G401 (cell line): ENCODE results near the gene TRAF2. TPM values are rescaled to one million over a fixed set of nuclear protein-coding genes. Genes with fewer than 3 reads are reported as not detected.
A peak's percentile ranks its signal among the peaks of the same experiment; 100 is the strongest.

ENCODE experiments used
- DNase-seq: peaks from one replicate; pipeline ENCODE4 v3.0.0-alpha.2; 2015; ENCODE audit warnings: low spot score
- in situ Hi-C: cut with HindIII; loops from 2 replicates; pipeline ENCODE4 v1.10.0; 2016; ENCODE audit warnings: low sequenced_read_pairs, mixed read lengths
- total RNA-seq: library from RNA; depleted of rRNA; stranded (reverse); fragments of >200 nt; shearing (Covaris generic); gene quantifications from 2 replicates; pipeline ENCODE4 v1.2.3, GENCODE V29; 2014

The TRAF2 gene
- total RNA-seq, 1 experiment from 2014 or later, result 36.3 TPM

DNA sequence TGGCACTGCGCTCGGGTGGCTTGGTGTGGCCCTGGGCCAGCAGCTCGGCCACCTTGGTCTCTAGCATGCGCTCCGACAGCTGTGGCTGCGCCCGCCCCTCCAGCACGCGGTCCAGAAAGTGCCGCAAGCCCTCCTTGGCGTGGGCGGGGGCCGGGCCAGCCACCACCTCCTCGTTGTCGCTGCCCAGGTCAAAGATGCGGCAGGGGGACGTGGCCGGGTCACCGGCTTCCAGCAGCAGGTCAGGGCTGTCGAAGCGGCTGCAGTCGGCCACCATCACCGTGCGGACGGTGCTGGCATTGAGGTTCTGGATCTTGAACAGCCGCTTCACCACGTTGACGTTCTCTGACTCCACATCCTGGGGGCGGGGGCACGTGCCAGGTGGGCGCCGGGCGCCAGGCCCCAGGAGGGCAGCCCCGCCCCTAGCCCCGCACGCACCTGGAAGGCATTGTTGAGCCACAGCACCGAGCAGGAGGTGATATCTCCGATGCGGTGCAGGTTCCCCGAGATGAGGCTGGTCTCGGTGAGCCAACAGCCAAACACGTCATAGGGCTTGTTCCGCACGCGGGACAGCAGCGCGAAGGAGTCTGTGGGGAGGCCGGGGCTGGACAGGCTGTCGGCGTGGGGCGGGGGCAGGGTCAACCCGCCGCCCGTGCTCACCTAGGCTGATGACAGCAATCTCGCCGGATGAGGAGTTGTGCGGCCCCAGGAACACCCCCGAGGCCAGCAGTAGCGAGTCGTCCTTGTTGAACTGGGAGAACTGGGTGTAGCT, 56.0 kb downstream of the TRAF2 start:
- no peak for DNase-seq
- in situ Hi-C loops, result loop anchor here (25.0 kb wide), 2 partner anchors 95 to 220 kb away; partner anchors contain the start of genes ABCA2, FUT7, LRRC26 and NPDC1

DNA sequence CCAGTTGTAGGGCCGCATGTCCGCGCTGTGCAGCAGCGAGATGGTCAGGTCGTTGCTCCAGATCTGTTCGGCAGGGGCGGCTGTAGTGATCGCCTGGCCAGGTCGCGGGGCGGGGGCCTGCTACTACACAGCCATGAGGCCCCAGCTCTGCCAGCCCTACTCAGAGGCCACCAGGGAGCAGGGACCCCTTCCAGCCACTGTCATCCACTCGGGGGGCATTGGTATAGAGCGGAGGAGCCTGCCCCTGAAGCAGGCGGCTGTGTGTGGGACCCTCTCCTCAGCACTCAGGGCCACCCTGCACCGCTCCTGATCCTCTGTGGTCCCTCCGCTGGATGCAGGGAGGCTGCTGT, 56.5 kb downstream of the TRAF2 start:
- no peak for DNase-seq
- in situ Hi-C loops, result loop anchor here (25.0 kb wide), 2 partner anchors 94 to 219 kb away; partner anchors contain the start of genes ABCA2, FUT7, LRRC26 and NPDC1

DNA sequence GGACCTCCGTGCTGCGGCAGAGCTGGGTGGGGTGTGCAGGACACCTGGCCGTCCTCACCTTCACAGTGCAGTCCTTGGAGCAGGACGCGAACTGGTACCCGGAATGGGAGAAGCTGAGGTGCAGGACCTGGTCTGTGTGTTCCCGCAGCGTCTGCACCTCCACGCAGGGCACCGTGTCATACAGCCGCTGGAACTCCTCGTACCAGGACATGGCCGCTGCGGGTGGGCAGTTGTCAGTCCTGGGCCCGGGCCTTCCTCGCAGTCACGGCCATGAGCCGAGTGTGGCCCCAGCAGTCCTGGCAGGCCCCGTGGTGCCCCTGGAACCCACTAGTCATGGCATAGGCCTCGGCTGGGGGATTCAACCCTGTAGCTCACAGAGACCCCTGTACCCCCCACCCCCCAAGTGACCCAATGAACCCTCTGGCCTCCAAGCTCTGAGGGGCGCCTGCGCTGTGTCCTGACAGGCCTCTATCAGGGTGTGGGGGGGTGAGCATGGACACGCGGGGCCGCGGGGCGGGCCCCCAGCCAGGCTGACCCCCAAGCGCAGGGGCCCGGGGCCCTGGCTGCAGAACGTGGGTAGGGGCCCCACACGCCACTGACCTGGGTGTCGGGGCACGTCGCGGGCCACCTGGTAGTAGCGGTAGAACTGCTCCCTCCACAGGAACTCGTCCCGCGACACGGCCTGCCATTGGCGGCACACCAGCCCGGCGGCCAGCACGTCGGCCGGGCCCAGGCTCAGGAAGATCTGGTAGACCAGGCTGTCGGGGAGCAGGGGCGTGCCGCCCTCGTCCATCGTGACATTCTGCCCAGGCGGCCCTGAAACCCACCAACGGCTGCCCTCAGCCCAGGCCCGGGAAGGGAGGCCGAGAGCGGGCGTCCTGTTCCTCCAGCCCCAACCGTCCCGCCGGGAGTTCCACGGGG, 57.2 kb downstream of the TRAF2 start:
- DNase-seq, result no peak
- in situ Hi-C loops, result loop anchor here (25.0 kb wide), 2 partner anchors 94 to 219 kb away; partner anchors contain the start of genes ABCA2, FUT7, LRRC26 and NPDC1

DNA sequence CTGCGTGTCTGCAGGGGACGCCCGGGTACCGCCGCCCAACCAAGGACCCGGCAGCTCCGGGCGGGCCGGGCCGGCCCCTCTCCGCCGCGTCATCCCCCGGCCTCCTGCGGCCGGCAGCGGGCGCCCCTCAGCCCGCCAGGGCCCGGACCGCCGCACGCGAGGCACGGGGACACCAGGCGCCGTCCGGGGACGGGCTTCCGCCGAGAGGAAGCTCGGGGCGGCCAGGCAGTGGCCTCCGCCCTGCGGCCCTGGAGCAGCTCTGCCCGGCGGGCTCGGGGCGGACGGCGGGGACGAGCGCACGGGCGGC, 57.8 kb downstream of the TRAF2 start:
- DNase-seq, result no peak
- in situ Hi-C loops, result loop anchor here (25.0 kb wide), 2 partner anchors 93 to 218 kb away; partner anchors contain the start of genes ABCA2, FUT7, LRRC26 and NPDC1

DNA sequence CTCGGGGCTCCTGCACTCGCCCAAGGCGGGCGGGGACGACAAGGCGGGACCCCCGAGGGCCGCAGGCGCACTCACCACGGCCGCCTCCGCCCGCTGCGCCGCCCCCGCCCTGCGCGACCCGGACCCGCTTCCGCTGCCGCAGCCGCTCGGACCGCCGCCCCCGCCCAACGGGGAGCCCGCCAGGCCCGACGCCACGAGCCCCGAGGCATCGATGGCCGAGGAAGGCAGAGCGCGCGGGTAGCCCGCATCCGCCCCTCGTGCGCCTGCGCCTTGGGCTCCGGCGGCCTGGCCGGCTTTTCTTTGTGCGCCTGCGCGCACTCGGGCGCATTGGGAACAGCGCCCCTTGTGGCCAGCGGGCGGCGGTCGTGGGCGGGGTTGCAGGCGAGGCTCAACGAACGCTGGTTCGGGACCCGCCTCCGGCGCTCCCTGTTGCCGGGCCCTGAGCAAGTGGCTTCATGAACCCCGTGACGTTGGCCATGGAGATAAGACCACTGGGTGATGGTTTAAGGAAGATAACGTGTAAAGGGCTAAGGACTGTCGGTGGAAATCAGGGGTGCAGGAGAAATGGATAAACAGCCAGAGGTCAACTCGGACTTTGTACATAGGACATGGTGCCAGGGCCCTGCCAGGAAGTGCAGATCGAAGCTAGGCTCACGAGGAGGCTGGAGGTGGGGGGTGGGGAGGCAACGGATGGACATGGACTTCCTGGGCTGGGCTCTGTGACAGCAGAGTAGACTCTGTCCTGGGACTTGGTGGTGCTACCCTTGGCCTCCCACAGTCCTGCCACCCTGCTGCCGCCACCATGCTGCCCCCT, 58.4 kb downstream of the TRAF2 start, which contains the start of the genes C8G and FBXW5:
C8G (plus strand) TSS at position 725 of the 814 bp plus-strand sequence; CDS start at position 803, 78 bp downstream.
FBXW5 (minus strand) TSS at position 220 of the 814 bp plus-strand sequence. CDS start 655 bp downstream, outside the sequence.
- in situ Hi-C loops, result loop anchor here (25.0 kb wide), 2 partner anchors 93 to 218 kb away; partner anchors contain the start of genes ABCA2, FUT7, LRRC26 and NPDC1
- DNase-seq, result peak; percentile 87

DNA sequence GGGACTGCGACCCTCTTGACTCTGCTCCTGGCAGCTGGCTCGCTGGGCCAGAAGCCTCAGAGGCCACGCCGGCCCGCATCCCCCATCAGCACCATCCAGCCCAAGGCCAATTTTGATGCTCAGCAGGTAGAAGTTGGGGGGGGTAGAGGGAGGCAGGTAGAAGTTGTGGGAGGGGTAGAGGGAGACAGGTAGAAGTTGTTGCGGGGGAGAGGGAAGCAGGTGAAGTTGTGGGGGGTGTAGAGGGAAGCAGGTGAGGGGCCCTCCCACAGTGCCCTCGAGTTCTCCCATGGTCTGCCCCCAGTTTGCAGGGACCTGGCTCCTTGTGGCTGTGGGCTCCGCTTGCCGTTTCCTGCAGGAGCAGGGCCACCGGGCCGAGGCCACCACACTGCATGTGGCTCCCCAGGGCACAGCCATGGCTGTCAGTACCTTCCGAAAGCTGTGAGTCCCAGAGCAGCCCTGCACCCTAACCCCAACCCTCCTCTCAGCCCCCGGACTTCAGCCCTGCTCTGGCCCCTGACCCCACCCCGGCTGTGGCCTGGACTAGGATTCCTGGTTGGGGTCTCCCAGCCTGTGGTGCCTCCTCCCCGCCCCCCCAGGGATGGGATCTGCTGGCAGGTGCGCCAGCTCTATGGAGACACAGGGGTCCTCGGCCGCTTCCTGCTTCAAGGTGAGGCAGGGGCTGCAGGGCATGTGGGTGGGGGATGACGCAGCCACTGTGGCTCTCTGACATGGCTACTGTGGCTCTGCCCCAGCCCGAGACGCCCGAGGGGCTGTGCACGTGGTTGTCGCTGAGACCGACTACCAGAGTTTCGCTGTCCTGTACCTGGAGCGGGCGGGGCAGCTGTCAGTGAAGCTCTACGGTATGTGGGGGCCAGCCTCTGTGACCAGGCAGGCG, 59.3 kb downstream of the TRAF2 start:
- no peak for DNase-seq

GRCh38 chr9:136946228-136947027, 60.1 kb downstream of the TRAF2 start:
- in situ Hi-C loops, result loop anchor here (25.0 kb wide), 2 partner anchors 91 to 216 kb away; partner anchors contain the start of genes ABCA2, FUT7, LRRC26 and NPDC1
- no peak for DNase-seq

More for the DNA sequence above, 59.3 kb downstream of the TRAF2 start:
- in situ Hi-C loops, result loop anchor here (25.0 kb wide), 2 partner anchors 92 to 217 kb away; partner anchors contain the start of genes ABCA2, FUT7, LRRC26 and NPDC1

DNA sequence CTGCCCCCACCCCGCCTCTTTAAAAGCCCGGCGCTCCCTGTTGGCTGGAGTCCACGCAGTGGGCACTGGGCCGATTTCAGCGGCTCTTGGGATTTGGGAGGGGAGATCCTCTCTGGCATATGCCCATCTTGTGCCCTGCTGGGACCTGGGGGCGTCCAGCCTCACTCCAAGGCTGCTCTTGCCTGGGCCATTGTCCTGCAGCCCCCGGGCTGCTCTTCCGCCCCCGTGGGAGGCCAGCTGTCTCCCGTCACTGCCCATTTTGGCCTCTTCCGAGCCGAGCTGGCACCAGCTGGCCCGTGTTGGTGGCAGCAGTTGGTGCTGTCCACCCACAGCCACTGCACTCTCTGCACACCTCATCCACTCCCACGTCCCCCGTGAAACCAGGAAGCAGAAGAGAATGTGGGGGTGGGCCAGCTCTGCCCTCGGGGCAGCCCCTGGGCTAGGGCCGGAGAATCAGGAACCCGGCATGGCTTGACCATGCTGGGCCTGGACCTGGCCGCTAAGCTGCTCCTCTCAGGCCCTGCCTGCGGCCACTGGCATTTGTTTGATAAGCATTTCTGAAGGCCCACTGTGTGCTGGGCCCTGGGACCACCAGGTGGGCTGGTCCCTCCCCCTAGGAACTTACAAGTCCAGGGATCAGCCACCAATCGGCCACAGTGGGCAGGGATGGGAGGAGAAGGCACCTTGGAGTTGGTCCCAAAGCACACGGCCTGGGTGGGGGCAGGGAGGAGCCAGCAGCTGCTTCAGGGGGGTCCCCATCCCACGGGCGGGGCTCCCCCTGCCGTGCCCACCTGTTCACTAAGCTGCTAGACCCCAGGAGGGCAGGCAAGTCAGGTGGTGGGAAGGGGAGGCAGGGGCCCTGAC, 60.9 kb downstream of the TRAF2 start:
- in situ Hi-C loops, result loop anchor here (25.0 kb wide), 2 partner anchors 90 to 215 kb away; partner anchors contain the start of genes ABCA2, FUT7, LRRC26 and NPDC1
- peak; percentile 79 for DNase-seq

- in situ Hi-C loops, result loop anchor here (25.0 kb wide), 2 partner anchors 89 to 214 kb away; partner anchors contain the start of genes ABCA2, FUT7, LRRC26 and NPDC1
- peak; percentile 63 for DNase-seq
Observed at GRCh38 chr9:136947955-136948510, 61.7 kb downstream of the TRAF2 start.

DNA sequence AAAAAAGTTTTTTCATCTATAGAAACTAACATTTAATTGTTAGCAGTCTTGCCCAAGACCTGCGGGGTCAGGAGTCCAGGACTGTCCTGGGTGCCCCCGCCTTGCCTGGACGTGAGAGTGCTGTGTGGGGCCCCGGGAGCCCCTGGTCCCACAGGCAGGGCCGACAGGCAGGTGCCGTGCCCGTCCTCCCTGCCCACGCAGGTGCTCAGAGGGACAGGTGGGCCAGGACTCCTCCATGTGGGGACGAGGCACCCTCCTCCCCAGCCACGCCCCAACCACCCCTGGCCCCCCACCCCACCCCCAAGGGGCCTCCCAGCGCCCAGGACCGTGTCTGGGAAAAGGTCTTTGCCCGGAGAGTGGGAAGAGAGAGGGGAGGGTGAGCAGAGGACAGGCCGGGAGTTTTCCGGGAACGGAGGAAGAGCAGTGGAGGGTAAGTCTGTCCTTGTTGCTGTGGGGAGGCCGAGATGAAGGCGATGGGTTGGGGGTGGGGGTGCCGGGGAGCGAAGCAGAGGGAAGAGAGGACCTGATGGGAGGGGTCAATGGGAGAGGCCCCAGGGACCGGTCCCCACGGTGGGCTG, 63.0 kb downstream of the TRAF2 start:
- DNase-seq, result no peak
- in situ Hi-C loops, result loop anchor here (25.0 kb wide), 2 partner anchors 88 to 213 kb away; partner anchors contain the start of genes ABCA2, FUT7, LRRC26 and NPDC1

DNA sequence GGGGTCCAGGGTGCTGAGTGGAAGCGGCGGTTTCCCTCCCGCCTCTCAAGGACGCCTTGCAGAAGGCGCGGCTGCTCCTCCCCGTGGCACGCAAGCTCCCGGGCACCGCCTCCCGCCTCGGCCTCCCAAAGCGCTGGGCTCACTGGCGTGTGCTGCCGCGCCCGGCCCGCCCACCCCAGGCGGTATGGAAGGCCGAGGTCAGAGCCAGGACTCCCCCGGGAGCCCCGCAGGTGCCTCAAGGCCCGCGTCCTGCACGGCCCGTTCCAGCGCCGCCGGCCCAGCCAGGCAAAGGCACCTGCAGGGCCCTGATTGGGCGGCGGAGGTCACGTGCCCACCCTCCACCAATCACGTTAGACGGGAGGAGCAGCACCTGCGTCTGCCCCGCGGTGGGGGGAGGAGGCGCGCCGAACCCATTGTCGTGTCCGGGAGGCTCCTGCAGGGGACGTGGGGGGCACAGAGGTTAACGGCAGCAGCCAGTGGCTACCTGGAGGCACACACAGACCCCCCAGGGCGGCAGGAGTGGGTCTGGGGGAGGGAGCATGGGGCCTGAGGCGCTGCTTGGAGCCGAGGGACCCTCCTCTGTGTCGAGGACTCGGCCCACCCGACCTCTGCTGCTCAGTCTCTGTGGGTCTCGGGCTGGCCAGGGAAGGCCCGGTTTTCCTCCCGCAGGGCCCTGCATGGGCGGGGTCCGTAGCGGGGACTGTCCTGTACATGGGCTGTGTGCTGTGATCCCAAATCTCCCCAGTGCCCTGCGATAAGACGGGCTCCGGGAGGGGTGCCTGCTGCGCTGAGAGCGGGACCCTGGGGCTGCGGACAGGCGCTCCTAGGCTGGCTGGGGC, 63.7 kb downstream of the TRAF2 start:
- DNase-seq, result peak; percentile 97
- in situ Hi-C loops, result loop anchor here (25.0 kb wide), 2 partner anchors 87 to 212 kb away; partner anchors contain the start of genes ABCA2, FUT7, LRRC26 and NPDC1

DNA sequence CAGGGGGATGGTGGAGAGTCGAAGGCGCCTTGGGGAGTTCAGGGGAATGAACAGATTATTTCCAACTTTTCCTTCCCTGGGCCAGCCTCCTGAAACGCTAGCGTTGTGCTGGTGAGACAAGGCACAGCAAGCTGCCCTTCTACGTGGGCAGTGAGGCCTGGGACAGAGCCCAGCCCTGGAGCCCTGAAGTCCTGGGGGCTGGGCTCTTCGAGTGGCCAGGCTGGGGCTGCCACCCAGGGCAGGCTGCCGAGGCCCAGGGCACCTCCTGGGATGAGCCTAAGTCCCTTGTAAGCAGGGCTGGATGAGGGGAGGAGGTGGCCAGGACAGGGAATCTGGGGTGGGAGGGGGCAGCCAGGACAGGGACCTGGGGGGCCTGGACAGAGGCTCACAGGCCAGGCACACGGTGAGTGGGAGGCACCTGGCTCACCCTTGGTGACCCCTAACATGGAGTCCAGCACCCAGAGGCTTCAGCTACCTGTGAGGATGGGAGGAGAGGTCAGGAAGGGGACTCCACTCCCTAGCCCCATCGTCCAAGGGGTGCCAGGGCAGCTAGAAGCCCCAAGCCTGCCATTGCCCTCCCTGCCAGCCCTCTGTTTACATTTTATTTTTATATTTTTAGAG, 64.5 kb downstream of the TRAF2 start:
- DNase-seq, result no peak
- in situ Hi-C loops, result no loop called here

GRCh38 chr9:136951541-136952320, 65.4 kb downstream of the TRAF2 start, which contains the start of gene LCN12:
LCN12 (plus strand) TSS chr9:136952273; CDS start chr9:136952328, 55 bp downstream.
- no peak for DNase-seq
- in situ Hi-C loops, result no loop called here
